DOHH2 (cell line): ENCODE results near the gene SMIM17.

ENCODE experiments used
- EZH2phosphoT487 ChIP-seq: fragments of 200-600 bp; sonication (generic); IDR thresholded peaks from 2 replicates; pipeline ENCODE4 v1.6.1; 2017; ENCODE audit warnings: borderline replicate concordance, mild to moderate bottlenecking, antibody characterized with exemption, low read length, moderate library complexity, mixed read lengths
- TF ChIP-seq, protein P1 (sequence below): fragments of 200-600 bp; sonication (generic); IDR thresholded peaks from one replicate; pipeline ENCODE4 v1.5.1; 2014; ENCODE audit warnings: antibody characterized with exemption, mild to moderate bottlenecking, low read depth, low read length; ENCODE audit not compliant: poor library complexity, severe bottlenecking

DNA sequence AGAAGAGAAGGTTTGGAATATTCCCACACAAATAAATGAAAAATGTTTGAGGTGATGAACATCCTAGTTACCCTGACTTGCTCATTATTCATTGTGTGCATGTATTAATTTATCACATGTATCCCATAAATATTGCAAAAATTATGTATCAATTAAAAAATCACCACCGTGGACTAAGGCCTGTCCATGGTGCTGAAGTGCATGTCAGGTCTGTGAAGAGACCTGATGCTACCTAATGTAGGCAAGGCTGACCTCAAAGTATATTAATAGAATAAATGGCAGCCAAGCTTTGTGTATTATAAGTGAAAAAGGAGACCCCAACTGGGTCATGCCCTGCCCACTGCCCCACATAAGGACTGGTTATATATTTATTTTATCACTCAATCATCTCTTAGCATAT lies 63.0 kb downstream of the SMIM17 start:
- no peak for TF ChIP-seq EZH2phosphoT487
- TF ChIP-seq, protein P1, sequence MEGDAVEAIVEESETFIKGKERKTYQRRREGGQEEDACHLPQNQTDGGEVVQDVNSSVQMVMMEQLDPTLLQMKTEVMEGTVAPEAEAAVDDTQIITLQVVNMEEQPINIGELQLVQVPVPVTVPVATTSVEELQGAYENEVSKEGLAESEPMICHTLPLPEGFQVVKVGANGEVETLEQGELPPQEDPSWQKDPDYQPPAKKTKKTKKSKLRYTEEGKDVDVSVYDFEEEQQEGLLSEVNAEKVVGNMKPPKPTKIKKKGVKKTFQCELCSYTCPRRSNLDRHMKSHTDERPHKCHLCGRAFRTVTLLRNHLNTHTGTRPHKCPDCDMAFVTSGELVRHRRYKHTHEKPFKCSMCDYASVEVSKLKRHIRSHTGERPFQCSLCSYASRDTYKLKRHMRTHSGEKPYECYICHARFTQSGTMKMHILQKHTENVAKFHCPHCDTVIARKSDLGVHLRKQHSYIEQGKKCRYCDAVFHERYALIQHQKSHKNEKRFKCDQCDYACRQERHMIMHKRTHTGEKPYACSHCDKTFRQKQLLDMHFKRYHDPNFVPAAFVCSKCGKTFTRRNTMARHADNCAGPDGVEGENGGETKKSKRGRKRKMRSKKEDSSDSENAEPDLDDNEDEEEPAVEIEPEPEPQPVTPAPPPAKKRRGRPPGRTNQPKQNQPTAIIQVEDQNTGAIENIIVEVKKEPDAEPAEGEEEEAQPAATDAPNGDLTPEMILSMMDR, result no peak
